Esophagus muscularis mucosa (tissue), 3 donors: ENCODE results near the gene NAA80.

Experiments
- CTCF ChIP-seq, 3 experiments: fragments of 200-600 bp in 2 of 3; fragments of 450-650 bp in 1 of 3; sonication (generic) in 2 of 3; IDR thresholded peaks; one replicate each; pipeline ENCODE4 v1.5.1; 2017 to 2019; ENCODE audit warnings: antibody characterized with exemption in 3 of 3, mild to moderate bottlenecking in 2 of 3, moderate library complexity in 1 of 3
- EP300 ChIP-seq: sonication (generic); formaldehyde crosslinking; IDR thresholded peaks from one replicate; pipeline ENCODE4 v1.6.1; 2017; ENCODE audit warnings: antibody characterized with exemption

DNA sequence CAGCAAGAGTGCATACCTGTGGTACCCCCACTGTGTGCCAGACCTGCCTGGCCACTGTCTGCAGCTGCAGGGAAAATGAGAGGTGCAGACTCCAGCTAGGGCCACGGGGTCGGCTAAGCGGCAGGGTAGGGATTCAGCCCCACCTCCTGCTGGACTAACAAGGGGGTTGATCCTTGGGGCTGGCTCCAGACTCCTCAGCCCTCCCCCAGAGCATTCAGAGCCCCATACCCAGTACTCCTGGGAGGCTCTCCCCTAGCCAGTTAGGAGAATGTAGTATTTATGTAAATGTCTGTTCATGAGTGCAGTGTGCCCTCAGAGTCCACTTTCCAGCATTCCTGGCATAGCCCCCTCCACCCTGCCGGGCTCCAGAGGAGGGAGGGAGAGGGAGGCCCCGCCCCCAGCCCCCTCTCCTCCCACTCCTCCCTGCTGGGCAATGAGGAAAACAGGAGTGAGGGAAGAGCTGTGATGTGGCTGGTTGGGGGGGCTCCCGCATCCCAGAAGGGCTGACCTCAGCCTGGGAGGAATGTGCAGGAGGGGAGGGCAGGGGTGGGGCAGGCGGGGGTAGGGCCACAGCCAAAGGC, 34.7 kb downstream of the NAA80 start:
- TF ChIP-seq CTCF (IDR thresholded peaks at IDR 0.05): no peak
- TF ChIP-seq EP300: no peak
